Neutrophil (primary cell): ENCODE data around the gene EGFL8.

Experiments used
- H3K27ac ChIP-seq: fragments of 200-600 bp; sonication (generic); 2 replicates; pipeline ENCODE4 v1.5.1; 2016; ENCODE audit warnings: mild to moderate bottlenecking, moderate library complexity
- H3K27me3 ChIP-seq: fragments of 200-600 bp; sonication (generic); 2 replicates; pipeline ENCODE4 v1.6.0; 2016; ENCODE audit warnings: mild to moderate bottlenecking
- H3K36me3 ChIP-seq: fragments of 200-600 bp; sonication (generic); 2 replicates; pipeline ENCODE4 v1.5.1; 2017
- H3K4me1 ChIP-seq, 2 experiments: fragments of 200-600 bp in 1 of 2; sonication (generic) in 1 of 2; 1 replicate in 1 of 2; 2 replicates in 1 of 2; pipeline versions ENCODE4 v1.5.1 to v1.6.1; 2013 to 2016; ENCODE audit warnings: low read depth in 1 of 2, low read length in 1 of 2, mild to moderate bottlenecking in 1 of 2, moderate library complexity in 1 of 2; ENCODE audit not compliant: control insufficient read depth in 1 of 2, insufficient read depth in 1 of 2
- H3K4me3 ChIP-seq, 2 experiments: fragments of 200-600 bp in 1 of 2; sonication (generic) in 1 of 2; 1 replicate in 1 of 2; 2 replicates in 1 of 2; pipeline ENCODE4 v1.5.1; 2013 to 2016; ENCODE audit warnings: low read depth in 1 of 2, low read length in 1 of 2, mild to moderate bottlenecking in 1 of 2, moderate library complexity in 1 of 2
- H3K9me3 ChIP-seq: fragments of 200-600 bp; sonication (generic); 2 replicates; pipeline ENCODE4 v1.5.1; 2016
- CTCF ChIP-seq: fragments of 200-600 bp; sonication (generic); IDR thresholded peaks from 2 replicates; pipeline ENCODE4 v1.5.1; 2016; ENCODE audit warnings: antibody characterized with exemption

The EGFL8 gene

GRCh38 chr6:32171234-32171633 is 6.8 kb downstream of the EGFL8 start:
- Histone ChIP-seq H3K4me1 (peaks cover 22 to 30% of the 10 kb centered on the region in 2 experiments), H3K4me3 (no peak overlapping the region)
- no peak for TF ChIP-seq CTCF

GRCh38 chr6:32173051-32173727 is 8.8 kb downstream of the EGFL8 start:
- H3K4me1 ChIP-seq: peaks cover 36 to 44% of the 10 kb centered on the region in 2 experiments
- peak overlapping the region; percentile 44 for H3K27ac ChIP-seq
- no peak overlapping the region for H3K4me3 ChIP-seq
- H3K9me3 ChIP-seq: no peaks in the 10 kb centered on the region
- H3K27me3 ChIP-seq: no peaks in the 10 kb centered on the region
- H3K36me3 ChIP-seq: peaks cover 31% of the 10 kb centered on the region
- no peak for TF ChIP-seq CTCF

More at GRCh38 chr6:32171234-32171633, 6.8 kb downstream of the EGFL8 start:
- Histone ChIP-seq H3K27ac (no peak overlapping the region), H3K9me3 (no peaks in the 10 kb centered on the region), H3K27me3 (no peaks in the 10 kb centered on the region), H3K36me3 (peaks cover 44% of the 10 kb centered on the region)

- Histone ChIP-seq H3K4me1 (peaks cover 46 to 55% of the 10 kb centered on the region in 2 experiments), H3K4me3 (no peak overlapping the region), H3K27me3 (no peaks in the 10 kb centered on the region), H3K9me3 (no peaks in the 10 kb centered on the region), H3K36me3 (peaks cover 19% of the 10 kb centered on the region), H3K27ac (no peak overlapping the region)
- no peak for TF ChIP-seq CTCF
Measured at GRCh38 chr6:32174416-32174815, 10.0 kb downstream of the EGFL8 start.

- Histone ChIP-seq H3K27ac (peak overlapping the region; percentile 97), H3K27me3 (no peaks in the 10 kb centered on the region), H3K4me3 (peak overlapping the region; percentile 75 to 92), H3K4me1 (peaks cover 50 to 58% of the 10 kb centered on the region in 2 experiments), H3K36me3 (peaks cover 11% of the 10 kb centered on the region), H3K9me3 (no peaks in the 10 kb centered on the region)
- TF ChIP-seq CTCF: no peak
Measured at GRCh38 chr6:32175322-32175710, 10.9 kb downstream of the EGFL8 start.

GRCh38 chr6:32175711-32176475 is 11.5 kb downstream of the EGFL8 start, which contains the start of gene AGPAT1:
AGPAT1 (minus strand) TSS chr6:32176084; CDS start chr6:32171496, 4,588 bp downstream.
- Histone ChIP-seq H3K27me3 (no peaks in the 10 kb centered on the region), H3K27ac (peak within 1 kb of the TSS; percentile 97), H3K4me3 (peak within 1 kb of the TSS; percentile 75 to 92), H3K4me1 (peaks cover 50 to 58% of the 10 kb centered on the region in 2 experiments), H3K36me3 (peaks cover 11% of the 10 kb centered on the region), H3K9me3 (no peaks in the 10 kb centered on the region)
- peak; percentile 26 for TF ChIP-seq CTCF
